Raji (cell line): ENCODE data around the gene MTG2.

Experiments used
- POLR2A ChIP-seq: IDR thresholded peaks from 2 replicates; pipeline ENCODE4 v1.6.1; 2011; ENCODE audit warnings: low read depth, low read length, control low read depth; ENCODE audit not compliant: insufficient read depth

The MTG2 gene

GRCh38 chr20:62155428-62156253 lies 27.2 kb upstream of the MTG2 start:
- TF ChIP-seq POLR2A: no peak

DNA sequence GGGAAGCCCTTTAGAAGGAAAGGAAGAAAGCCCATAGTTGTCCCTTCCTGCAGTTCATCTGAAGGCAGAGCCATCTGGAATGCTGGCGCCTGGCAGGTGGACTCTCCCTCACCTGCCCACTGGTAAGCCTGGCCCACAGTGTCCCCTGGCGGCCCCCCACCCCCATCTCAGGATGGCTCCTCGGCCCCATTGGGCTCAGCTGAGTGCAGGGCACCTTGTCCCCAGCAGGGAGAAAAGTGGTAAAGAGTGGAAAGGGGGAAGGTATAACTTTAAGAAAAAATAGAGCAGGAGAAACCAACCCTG lies 26.6 kb upstream of the MTG2 start:
- TF ChIP-seq POLR2A: no peak

DNA sequence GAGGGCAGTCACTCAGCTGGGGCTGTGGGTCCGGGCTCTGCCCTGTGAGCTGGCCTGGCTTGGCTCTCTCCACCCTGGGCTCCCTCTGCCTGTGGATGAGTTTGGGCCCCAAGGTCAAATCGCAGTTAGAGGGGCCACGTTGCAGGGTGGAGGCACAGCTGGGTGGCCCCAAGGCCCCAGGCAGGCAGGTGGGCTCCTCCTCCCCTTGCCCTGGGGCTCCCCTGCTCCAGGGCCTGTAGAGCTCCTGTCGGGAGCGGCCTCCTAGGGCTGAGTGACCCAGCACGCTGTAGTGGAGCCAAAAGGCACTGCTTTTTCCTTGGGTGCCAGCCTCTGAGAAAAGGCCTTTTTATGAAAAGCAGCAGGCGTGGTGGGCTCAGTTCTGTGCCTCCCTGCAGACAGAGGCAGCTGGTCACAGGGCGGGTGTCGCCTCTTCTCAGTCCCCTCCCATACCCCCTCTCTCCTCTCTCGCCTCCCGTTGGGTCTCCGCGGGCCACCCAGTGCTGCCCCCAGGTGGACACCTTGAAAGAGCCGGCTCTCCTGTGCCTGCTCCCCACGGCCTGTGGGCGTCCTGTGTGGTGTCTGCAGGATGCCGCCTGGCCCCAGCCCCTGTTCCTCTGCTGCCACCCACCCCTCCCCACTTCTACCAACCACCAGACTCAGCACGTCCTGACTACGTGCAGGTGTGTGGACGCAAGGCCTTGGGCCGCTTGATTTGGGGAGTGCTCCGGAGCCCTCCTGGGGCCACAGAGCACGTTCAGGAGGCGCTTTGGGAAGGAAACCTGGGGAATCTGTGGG lies 26.0 kb upstream of the MTG2 start:
- TF ChIP-seq POLR2A: no peak

GRCh38 chr20:62157387-62158087 lies 25.3 kb upstream of the MTG2 start:
- no peak for TF ChIP-seq POLR2A

DNA sequence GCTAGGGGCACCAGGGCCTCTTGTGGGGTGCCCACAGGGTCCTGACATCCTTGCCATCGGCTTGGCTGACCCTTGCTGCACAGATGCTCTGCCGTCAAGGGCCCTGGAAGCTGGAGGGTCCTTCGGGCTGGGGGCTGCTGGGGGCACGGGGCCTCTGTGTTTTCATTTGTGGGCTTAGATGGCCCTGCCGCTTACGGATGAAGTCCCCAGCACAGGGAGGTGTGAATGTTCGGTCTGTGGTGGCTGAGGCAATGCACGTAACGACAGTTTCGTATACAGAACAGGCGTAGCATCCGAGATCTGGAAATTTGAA lies 24.8 kb upstream of the MTG2 start:
- no peak for TF ChIP-seq POLR2A

DNA sequence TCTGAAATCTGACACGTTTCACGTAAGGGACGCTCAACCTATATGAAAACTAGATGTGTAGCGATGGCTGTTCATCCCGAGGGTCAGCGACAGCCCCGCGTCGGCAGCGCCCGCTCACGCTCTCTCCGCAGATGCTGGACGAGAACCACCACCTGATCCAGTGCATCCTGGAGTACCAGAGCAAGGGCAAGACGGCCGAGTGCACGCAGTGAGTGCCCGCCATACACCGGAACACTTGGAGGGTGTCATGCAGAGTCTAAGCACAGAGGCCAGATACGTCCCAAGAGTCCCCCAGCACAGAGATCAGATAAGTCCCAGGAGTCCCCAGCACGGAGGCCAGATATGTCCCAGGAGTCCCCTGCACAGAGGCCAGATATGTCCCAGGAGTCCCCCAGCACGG lies 24.3 kb upstream of the MTG2 start:
- no peak for TF ChIP-seq POLR2A

- no peak for TF ChIP-seq POLR2A
These were observed 23.8 kb upstream of the MTG2 start for GRCh38 chr20:62159052-62159451.

DNA sequence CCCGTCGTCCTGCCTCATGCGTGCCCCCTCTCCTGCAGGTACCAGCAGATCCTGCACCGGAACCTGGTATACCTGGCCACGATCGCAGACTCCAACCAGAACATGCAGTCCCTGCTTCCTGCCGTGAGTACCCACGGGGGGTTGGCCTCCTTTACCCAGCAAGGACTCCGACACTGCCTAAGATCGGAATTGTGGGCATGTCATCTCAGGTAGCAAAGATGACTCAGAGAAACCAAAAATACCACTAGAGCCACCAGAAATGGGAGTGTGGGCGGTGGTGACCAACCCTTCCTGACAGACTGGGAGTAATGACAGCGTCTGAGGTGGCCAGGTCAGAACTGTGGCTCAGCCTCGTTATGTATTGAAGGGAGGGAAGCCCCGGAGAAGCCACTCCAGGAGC lies 23.0 kb upstream of the MTG2 start:
- no peak for TF ChIP-seq POLR2A

DNA sequence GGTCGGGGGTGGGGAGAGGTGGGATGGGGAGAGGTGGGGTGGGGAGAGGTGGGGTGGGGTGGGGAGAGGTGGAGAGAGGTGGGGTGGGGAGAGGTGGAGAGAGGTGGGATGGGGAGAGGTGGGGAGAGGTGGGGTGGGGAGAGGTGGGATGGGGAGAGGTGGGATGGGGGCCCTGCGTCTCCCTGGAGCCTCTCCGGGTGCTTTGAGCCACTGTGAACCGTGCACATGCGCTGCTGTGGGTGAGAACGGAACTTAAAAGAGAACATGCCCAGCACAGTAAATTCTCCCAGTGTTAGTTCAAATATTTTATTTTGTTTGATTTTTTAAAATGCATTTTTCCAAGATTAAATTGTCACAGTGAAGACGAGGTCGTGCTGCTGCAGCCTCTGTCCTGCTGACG lies 22.6 kb upstream of the MTG2 start:
- no peak for TF ChIP-seq POLR2A

DNA sequence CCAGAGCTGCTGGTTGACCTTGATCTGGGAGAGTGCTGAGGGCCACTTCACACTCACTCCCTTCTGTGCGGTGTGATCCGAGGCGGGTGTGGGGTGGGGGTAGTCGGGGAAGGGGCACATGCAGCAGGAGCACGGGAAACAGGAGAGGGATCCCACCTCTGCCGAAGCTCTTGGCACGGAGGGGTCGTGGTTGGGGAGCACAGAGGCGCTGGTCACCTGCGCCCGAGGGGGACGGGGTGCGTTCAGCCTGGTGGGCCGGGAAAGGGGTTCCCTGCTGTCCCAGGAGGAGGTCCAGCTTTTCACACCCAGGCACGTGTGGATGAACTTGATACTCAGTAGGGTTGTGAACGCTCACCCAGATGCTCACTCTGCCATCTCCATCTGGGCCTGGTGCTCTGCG lies 22.0 kb upstream of the MTG2 start:
- TF ChIP-seq POLR2A: no peak

GRCh38 chr20:62161347-62161746 lies 21.5 kb upstream of the MTG2 start:
- no peak for TF ChIP-seq POLR2A

- TF ChIP-seq POLR2A: no peak
These were observed 19.9 kb upstream of the MTG2 start for GRCh38 chr20:62162765-62163484.

- no peak for TF ChIP-seq POLR2A
These were observed 19.4 kb upstream of the MTG2 start for GRCh38 chr20:62163485-62163865.

DNA sequence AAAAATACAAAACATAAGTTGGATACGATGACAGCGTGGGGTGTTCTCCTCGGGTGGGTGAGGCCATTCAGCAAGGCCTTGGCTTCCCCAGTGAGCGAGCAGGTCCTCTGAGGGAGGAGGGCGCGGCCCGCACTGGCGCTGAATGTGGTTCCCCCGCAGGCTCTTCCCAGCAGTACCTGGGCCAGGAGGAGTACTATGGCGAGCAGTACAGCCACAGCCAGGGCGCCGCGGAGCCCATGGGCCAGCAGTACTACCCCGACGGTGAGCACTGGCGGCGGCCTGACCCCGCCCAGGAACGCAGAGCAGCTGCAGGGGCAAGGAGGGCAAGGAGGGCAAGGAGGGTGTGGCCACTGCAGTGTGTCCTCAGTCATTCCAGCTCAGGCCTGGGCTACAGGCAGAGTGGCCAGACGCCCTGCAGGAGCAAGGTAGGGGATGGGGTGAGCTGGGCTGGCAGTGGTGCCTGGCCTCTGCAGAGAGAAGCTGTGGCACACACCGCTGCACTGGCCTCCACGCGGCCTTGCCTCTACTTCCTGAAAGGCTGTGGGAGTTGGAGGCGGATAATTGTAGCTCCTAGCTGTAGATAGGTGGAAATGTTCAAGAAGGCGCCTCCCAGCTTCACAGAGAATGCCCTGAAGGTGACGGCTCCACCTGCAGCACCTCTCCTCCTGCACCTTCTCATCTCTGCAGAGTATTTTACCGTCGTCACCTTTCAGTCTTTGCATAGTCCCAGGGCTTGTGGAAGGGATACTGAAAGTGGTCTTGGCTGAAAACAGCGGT lies 18.7 kb upstream of the MTG2 start:
- no peak for TF ChIP-seq POLR2A
